Right cardiac atrium (tissue), 5 donors: ENCODE data around the gene MTUS2. TPM values are rescaled to one million over a fixed set of nuclear protein-coding genes. Genes with fewer than 3 reads are reported as not detected.

Experiments
- ATAC-seq, 2 donors: fragments of 200-7000 bp; cut with Tn5 transposase; one replicate each; pipeline versions ENCODE4 v1.8.0 to v1.9.1; 2020; ENCODE audit warnings: moderate library complexity in 2 of 2, mild to moderate bottlenecking in 1 of 2
- DNase-seq, 3 donors: peaks; one replicate each; pipeline ENCODE4 v3.0.0-alpha.2; 2020
- H3K27ac ChIP-seq: one replicate; pipeline ENCODE4 v1.5.1; 2013; ENCODE audit warnings: mild to moderate bottlenecking, low read length, control low read depth, moderate library complexity
- H3K27me3 ChIP-seq: one replicate; pipeline ENCODE4 v1.6.1; 2013; ENCODE audit not compliant: control insufficient read depth, insufficient read depth
- H3K4me1 ChIP-seq: one replicate; pipeline ENCODE4 v1.6.1; 2013; ENCODE audit warnings: low read length; ENCODE audit not compliant: control insufficient read depth, insufficient read depth
- H3K4me3 ChIP-seq: one replicate; pipeline ENCODE4 v1.5.1; 2013; ENCODE audit warnings: low read length, control low read depth
- H3K9me3 ChIP-seq: one replicate; pipeline ENCODE4 v1.6.1; 2013; ENCODE audit warnings: low read length; ENCODE audit not compliant: control insufficient read depth
- WGBS: extraction: QIAGEN DNeasy Blood & Tissue Kit; methylation state at CpG from one replicate; pipeline ENCODE4 v1.1.7; 2013; 5-methylcytosine and 5-hydroxymethylcytosine counted together
- intact Hi-C, 4 donors: fragments of 100-400 bp; cut with DNase I; formaldehyde crosslinking; loops; one replicate each; pipeline versions ENCODE4 v1.11.0 to v1.14.0; 2022 to 2023
- polyA plus RNA-seq: library from polyadenylated mRNA; stranded (reverse); fragments of 200-250 nt; gene quantifications from one replicate; pipeline ENCODE4 v1.2.3, GENCODE V29; 2013
- total RNA-seq, 4 donors: library from RNA; stranded (reverse); fragmentation: NEBNext Ultra II Directional; extraction: Animal tissue kit (Norgen Biotek cat#: 25700); gene quantifications; one replicate each; pipeline ENCODE4 v1.2.1, GENCODE V29; 2021
- donor health status: healthy with polysubstance abuse.
- donor health status: DM: no; HTN: yes; CAD: no.
- donor health status: DM: no; HTN: no; CAD: no.
- donor health status: DM: no; HTN: yes; CAD: no; lungs with severe emphysema.
- donor health status: DM: yes; HTN: yes; CAD: no.

The MTUS2 gene
- total and polyA plus RNA-seq, 5 donors: 25.9 to 139 (median 79.1) TPM

GRCh38 chr13:28885181-28885580 is 65.0 kb downstream of the MTUS2 start:
- no peak for DNase-seq
- H3K27ac ChIP-seq: no peak overlapping the region
- intact Hi-C loops: no loop called here
- H3K4me1 ChIP-seq: no peaks in the 10 kb centered on the region
- H3K4me3 ChIP-seq: no peak overlapping the region
- 42% methylated on average over 4 of the region's 4 CpGs for WGBS
- no peak for ATAC-seq
- no peaks in the 10 kb centered on the region for H3K9me3 ChIP-seq
- H3K27me3 ChIP-seq: no peaks in the 10 kb centered on the region

- ATAC-seq (no peak), DNase-seq (no peak)
- Histone ChIP-seq H3K27ac (no peak overlapping the region), H3K4me3 (no peak overlapping the region), H3K27me3 (no peaks in the 10 kb centered on the region), H3K4me1 (no peaks in the 10 kb centered on the region), H3K9me3 (no peaks in the 10 kb centered on the region)
- WGBS: 69% methylated on average over 6 of the region's 6 CpGs
- intact Hi-C loops: no loop called here
These were observed 69.1 kb downstream of the MTUS2 start for GRCh38 chr13:28889086-28889732.

GRCh38 chr13:28890712-28891111 is 70.6 kb downstream of the MTUS2 start:
- Histone ChIP-seq H3K27ac (no peak overlapping the region), H3K4me3 (no peak overlapping the region), H3K9me3 (no peaks in the 10 kb centered on the region), H3K27me3 (no peaks in the 10 kb centered on the region), H3K4me1 (no peaks in the 10 kb centered on the region)
- DNase-seq: no peak
- intact Hi-C loops: no loop called here
- 58% methylated on average over 3 of the region's 3 CpGs for WGBS
- ATAC-seq: no peak

- intact Hi-C loops: no loop called here
- DNase-seq: no peak
- 95% methylated on average over 2 of the region's 2 CpGs for WGBS
These were observed 97.9 kb downstream of the MTUS2 start for GRCh38 chr13:28918030-28918429.

GRCh38 chr13:28922341-28922740 is 102.2 kb downstream of the MTUS2 start:
- Histone ChIP-seq H3K9me3 (no peaks in the 10 kb centered on the region), H3K4me1 (no peaks in the 10 kb centered on the region), H3K4me3 (no peak overlapping the region), H3K27ac (no peak overlapping the region), H3K27me3 (no peaks in the 10 kb centered on the region)
- ATAC-seq (no peak), DNase-seq (no peak)
- WGBS: 64% methylated on average over 6 of the region's 6 CpGs
- intact Hi-C loops: no loop called here

More at GRCh38 chr13:28918030-28918429, 97.9 kb downstream of the MTUS2 start:
- no peaks in the 10 kb centered on the region for H3K27me3 ChIP-seq
- H3K4me3 ChIP-seq: no peak overlapping the region
- H3K27ac ChIP-seq: no peak overlapping the region
- ATAC-seq: no peak
- no peaks in the 10 kb centered on the region for H3K9me3 ChIP-seq
- no peaks in the 10 kb centered on the region for H3K4me1 ChIP-seq

GRCh38 chr13:28935104-28935503 is 115.0 kb downstream of the MTUS2 start:
- intact Hi-C loops: no loop called here
- Histone ChIP-seq H3K4me1 (no peaks in the 10 kb centered on the region), H3K4me3 (no peak overlapping the region), H3K27ac (no peak overlapping the region), H3K27me3 (no peaks in the 10 kb centered on the region), H3K9me3 (no peaks in the 10 kb centered on the region)
- ATAC-seq (no peak), DNase-seq (no peak)
- WGBS: 64% methylated on average over 2 of the region's 2 CpGs

- H3K9me3 ChIP-seq: no peaks in the 10 kb centered on the region
These were observed 122.8 kb downstream of the MTUS2 start for GRCh38 chr13:28942906-28943305.

GRCh38 chr13:28953714-28954418 is 133.7 kb downstream of the MTUS2 start:
- no peaks in the 10 kb centered on the region for H3K4me1 ChIP-seq
- H3K4me3 ChIP-seq: no peak overlapping the region
- intact Hi-C loops: loop anchor here in 1 of 4 donors (10.0 kb wide), 1 partner anchor 129 kb away; the partner anchor contains the start of gene MTUS2

More at GRCh38 chr13:28942906-28943305, 122.8 kb downstream of the MTUS2 start:
- 47% methylated on average over 2 of the region's 2 CpGs for WGBS
- H3K27me3 ChIP-seq: no peaks in the 10 kb centered on the region
- ATAC-seq (no peak), DNase-seq (no peak)
- H3K27ac ChIP-seq: no peak overlapping the region
- no peak overlapping the region for H3K4me3 ChIP-seq
- H3K4me1 ChIP-seq: no peaks in the 10 kb centered on the region
- intact Hi-C loops: no loop called here

GRCh38 chr13:28954419-28954725 is 134.2 kb downstream of the MTUS2 start:
- 77% methylated on average over 5 of the region's 5 CpGs for WGBS
- ATAC-seq: no peak
- H3K9me3 ChIP-seq: no peaks in the 10 kb centered on the region
- H3K27me3 ChIP-seq: no peaks in the 10 kb centered on the region
- DNase-seq: no peak
- intact Hi-C loops: loop anchor here in 1 of 4 donors (10.0 kb wide), 1 partner anchor 130 kb away; the partner anchor contains the start of gene MTUS2
- no peak overlapping the region for H3K4me3 ChIP-seq
- no peaks in the 10 kb centered on the region for H3K4me1 ChIP-seq
- H3K27ac ChIP-seq: peak overlapping the region; percentile 55

More at GRCh38 chr13:28953714-28954418, 133.7 kb downstream of the MTUS2 start:
- Histone ChIP-seq H3K9me3 (no peaks in the 10 kb centered on the region), H3K27me3 (no peaks in the 10 kb centered on the region), H3K27ac (no peak overlapping the region)
- ATAC-seq (no peak), DNase-seq (no peak)
- 74% methylated on average over 4 of the region's 4 CpGs for WGBS

- no peak for DNase-seq
- 60% methylated on average over 5 of the region's 5 CpGs for WGBS
- peak; percentile 7 to 35 for ATAC-seq
These were observed 134.7 kb downstream of the MTUS2 start for GRCh38 chr13:28954810-28955209.

GRCh38 chr13:28955264-28955966 is 135.3 kb downstream of the MTUS2 start:
- WGBS: 50% methylated on average over 2 of the region's 2 CpGs
- DNase-seq (peak in 2 of 3 donors; percentile 52 to 60), ATAC-seq (peak; percentile 84 to 90)
- no peaks in the 10 kb centered on the region for H3K27me3 ChIP-seq
- intact Hi-C loops: loop anchor here in 1 of 4 donors (10.0 kb wide), 1 partner anchor 131 kb away; the partner anchor contains the start of gene MTUS2
- no peak overlapping the region for H3K4me3 ChIP-seq
- H3K4me1 ChIP-seq: no peaks in the 10 kb centered on the region
- H3K27ac ChIP-seq: peak overlapping the region; percentile 55
- H3K9me3 ChIP-seq: no peaks in the 10 kb centered on the region

More at GRCh38 chr13:28954810-28955209, 134.7 kb downstream of the MTUS2 start:
- intact Hi-C loops: loop anchor here in 1 of 4 donors (10.0 kb wide), 1 partner anchor 130 kb away; the partner anchor contains the start of gene MTUS2
- no peaks in the 10 kb centered on the region for H3K9me3 ChIP-seq
- H3K27ac ChIP-seq: peak overlapping the region; percentile 55
- no peaks in the 10 kb centered on the region for H3K27me3 ChIP-seq
- no peaks in the 10 kb centered on the region for H3K4me1 ChIP-seq
- H3K4me3 ChIP-seq: no peak overlapping the region
